HT-29 (cell line): ENCODE data around the gene SDF4. TPM values are rescaled to one million over a fixed set of nuclear protein-coding genes. Genes with fewer than 3 reads are reported as not detected.
"Not testable (repeated sequence)": the region's sequence is repeated elsewhere in the genome, so short reads cannot be mapped to it uniquely, and the experiment has no call there.

Experiments used
- DNase-seq: peaks from one replicate; pipeline ENCODE4 v3.0.0-alpha.2; 2015; ENCODE audit warnings: low spot score
- total RNA-seq: library from RNA; depleted of rRNA; stranded (reverse); fragments of >200 nt; shearing (Covaris generic); gene quantifications from 2 replicates; pipeline ENCODE4 v1.2.3, GENCODE V29; 2014

Gene SDF4
- total RNA-seq, 1 experiment from 2014 or later: 188 TPM

DNA sequence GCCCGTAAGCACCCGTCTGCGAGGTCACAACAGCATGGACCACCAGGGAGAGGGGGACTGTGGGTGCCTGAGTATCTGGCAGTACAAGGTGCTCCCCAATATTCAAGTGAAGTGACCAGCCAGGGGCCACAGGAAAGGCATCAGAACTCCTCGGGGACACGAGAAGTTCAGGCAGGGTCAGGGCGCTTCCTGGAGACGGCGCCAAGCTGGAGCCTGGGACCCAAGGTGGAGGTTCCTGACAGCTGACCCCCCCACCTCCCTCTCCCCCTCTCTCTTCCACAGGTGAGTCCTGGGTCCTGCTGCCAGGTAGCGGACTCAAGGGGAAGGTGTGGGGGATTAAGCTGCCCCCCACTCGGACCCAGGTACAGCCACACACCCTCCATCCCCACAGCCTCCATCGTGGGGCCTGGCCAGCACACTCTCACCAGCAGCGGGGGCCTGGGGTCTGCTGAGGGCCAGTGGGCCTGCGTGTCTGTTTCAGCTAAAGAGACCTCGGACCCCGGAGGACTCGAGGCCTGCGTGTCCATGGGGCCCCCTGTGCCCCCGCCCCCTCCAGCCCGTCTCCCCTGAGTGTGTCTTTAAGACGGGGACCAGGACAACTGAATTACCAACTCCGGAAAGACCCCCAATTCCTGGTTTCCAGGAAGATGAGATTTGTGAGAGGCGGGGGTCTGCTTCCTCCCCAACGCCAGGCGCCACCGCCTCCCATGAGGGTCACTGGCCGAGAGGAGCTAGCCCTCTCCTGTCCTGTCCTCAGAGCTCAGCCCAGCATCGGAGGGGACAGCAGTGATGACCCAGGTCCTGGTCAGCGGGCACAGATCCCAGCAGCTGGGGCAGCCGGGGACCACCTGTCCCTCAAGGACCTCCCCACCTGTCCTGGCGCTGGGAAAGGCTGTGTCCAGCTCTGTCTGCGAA is 31.6 kb downstream of the SDF4 start:
- no peak for DNase-seq

DNA sequence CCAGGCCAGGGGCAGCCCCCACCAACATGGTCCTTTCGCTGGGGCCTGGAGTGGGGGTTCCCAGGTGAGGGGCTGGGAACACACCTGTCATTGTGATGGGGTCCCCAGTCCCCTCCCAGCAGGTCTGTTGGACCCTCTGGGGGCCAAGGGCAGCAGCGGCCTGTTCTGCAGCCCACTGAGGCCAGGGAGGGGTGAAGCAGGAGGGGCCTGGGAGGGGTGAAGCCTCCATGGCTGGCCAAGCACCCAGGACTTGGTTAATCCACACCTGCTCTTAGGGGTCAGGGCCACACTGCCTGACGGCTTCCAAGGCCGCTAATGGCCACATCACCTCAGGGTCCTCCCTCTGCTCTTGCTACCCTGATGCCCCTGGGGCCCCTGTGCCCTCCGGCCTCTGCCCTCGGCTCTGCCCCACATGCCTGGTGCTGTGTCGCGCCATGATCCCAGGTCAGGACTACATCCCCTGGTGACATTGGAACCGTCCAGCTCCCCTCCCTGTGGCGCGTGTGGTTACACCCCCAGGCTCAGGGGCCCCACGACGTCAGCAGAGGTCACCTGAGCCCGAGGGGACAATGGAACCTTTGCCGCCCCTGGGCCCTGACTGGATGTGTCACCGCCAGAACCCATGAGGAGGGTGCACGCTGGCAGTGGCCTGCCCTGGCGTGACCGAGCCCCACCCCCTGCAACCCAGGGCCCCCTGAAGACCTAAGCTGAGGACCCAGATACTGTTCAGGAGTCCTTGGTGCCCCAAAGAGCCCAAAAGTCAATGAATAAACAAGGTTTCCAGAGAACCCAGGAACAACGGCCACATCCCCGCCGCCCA is 32.5 kb downstream of the SDF4 start:
- no peak for DNase-seq

DNA sequence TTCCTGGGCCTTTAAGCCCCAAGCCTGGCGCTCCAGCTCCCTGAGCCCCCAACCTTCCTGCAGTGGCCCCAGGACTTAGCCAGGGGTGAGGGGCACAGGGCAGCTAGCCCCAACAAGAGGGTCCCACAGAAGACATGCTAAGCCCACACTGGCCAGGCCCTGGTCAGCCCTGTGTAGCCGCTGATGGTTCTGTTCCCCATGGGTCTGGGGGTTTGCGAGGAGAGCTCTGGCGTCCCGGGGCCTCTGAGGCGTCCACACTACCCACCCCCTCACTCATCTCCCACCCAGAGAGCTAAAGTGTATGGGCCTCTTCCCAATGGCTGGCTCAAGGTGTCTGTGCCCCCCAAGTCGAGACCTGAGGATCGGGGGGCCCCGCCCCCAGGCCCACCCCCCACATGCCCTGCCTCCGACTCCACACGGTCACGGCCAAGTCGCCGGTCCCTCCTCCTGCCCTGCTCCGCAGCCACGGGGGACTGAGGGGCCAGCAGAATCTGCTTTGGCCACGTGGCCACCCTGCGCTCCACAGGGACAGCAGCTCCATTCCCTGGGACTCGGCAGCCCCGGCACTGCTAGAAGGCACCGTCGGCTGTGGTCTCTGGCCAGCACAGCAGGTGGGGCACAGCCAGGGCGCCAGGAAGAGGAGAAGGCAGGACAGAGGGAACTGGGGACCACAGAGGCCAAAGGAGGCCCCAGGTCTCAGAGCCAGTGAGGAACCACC is 33.2 kb downstream of the SDF4 start:
- no peak for DNase-seq

DNA sequence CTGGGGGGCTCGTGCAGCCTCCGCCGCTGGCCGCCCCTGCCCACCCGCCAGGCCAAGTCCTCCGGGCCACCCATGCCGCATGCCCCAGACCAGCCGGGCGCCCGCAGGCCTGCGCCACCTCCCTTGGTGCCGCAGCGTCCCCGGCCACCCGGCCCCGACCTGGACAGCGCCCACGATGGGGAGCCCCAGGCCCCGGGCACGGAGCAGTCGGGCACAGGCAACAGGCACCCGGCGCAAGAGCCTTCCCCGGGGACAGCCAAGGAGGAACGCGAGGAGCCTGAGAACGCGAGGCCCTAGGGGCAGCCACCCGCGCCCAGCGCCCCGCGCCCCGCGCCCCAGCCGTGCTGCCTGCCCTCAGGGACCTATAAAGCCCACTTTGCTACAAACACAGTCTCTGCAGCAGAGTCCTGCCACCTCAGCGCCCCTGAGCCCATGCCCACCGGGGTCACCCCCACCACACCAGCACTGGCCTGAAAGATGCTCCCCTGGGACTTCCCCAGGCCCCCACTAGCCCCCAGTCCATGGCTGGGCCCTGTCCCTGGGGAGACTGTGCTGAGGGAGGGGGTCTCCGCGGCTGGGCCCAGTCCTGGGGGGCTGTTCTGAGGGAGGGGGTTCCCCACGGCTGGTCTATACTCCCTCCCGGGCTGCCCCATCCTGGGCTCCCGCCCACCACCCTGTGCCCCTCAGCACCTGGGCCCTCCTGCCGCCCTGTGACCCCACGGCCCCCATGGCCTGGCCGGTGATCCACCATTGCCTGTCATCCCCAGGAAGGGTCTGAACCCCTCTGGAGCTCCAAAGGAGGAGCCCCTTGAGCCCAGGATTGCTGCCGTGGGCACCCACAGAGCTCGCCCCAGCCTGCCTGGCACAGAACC is 34.0 kb downstream of the SDF4 start:
- no peak for DNase-seq

DNA sequence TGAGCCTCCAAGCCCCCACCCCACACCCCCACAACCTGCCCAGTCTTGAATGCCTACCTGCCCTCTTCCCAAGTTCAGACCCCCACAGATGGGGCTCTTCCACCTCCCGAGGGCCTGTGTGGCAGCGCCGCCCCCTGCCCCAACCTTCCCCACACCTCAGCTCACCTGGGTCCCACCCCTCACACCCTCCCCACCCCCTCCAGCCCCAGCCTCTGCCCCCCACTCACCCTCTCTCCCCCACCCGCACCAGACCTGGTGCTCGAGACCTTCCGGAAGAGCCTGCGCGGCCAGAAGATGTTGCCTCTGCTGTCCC is 34.7 kb downstream of the SDF4 start:
- DNase-seq: no peak

DNA sequence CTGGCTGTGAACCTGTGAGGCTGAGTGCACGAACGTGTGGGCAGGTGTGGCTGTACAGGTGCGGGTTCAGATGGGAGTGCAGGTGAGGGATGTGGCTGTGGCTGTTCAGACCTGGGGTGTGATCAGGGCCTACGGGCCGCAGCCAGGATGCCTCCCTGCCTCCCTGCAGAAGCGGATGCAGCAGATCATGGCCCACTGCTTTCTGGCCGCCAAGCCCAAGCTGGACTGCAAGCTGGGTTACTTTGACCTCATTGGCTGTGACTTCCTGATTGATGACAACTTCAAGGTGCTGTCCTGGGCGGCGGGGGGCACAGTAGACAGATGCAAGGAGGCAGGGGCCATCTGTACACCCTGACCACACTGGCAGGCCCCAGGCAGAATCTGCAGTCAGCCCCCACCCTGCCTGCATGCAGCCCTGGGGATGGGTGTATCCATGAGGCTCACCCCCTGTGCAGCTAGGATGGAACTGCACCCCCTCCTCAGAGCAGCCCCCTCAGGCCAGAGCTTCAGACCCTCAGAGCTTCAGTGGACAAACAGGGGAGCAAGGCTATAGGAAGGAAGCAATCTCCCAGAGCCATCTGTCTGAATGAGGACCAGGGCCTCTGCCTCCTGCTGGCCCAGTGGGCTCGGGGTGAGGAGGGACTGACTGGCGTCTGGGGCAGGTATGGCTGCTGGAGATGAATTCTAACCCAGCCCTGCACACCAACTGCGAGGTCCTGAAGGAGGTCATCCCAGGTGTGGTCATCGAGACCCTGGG is 35.2 kb downstream of the SDF4 start:
- no peak for DNase-seq

DNA sequence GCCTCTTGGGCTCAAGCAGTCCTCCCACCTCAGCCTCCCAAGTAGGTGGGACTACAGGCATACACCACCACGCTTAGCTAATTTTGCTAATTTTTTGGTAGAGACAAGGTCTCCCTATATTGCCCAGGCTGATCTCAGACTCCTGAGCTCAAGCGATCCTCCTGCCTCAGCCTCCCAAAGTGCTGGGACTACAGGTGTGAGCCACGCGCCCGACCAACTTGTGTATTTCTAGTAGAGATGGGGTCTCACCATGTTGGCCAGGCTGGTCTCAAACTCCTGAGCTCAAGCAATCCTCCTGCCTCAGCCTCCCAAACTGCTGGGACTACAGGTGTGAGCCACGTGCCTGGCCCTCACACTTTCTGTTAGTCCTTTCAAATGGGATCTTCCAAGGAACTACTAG is 36.1 kb downstream of the SDF4 start:
- DNase-seq: not testable (repeated sequence)

DNA sequence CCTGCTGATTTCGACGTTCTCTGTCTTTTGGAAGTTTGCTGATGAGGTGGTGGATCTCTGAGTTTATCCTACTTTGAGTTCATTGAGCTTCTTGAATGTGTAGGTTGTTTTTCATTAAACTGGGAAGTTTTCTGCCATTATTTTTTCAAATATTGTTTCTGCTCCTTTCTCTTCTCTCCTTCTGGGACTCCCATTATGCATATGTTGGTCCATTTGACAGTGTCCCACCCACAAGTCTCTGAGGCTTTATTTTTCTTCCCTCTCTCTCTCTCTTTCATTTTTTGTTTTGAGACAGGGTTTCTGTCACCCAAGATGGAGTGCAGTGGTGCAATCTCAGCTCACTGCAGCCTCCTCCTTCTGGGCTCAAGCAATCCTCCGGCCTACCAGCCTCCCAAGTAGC is 37.1 kb downstream of the SDF4 start:
- DNase-seq: no peak

DNA sequence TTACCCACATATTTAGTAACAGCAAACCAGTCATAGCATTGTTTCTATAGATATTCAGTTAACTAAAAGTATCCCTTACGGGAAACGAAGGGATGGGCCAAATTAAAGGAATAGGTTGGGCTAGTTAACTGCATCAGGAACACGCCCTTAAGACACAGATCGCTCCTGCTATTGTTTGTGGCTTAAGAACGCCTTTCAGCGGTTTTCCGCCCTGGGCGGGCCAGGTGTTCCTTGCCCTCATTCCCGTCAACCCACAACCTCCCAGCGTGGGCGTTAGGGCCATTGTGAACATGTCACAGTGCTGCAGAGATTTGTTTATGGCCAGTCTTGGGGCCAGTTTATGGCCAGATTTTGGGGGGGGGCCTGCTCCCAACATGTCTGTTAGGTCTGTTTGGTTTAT is 40.1 kb downstream of the SDF4 start:
- no peak for DNase-seq

DNA sequence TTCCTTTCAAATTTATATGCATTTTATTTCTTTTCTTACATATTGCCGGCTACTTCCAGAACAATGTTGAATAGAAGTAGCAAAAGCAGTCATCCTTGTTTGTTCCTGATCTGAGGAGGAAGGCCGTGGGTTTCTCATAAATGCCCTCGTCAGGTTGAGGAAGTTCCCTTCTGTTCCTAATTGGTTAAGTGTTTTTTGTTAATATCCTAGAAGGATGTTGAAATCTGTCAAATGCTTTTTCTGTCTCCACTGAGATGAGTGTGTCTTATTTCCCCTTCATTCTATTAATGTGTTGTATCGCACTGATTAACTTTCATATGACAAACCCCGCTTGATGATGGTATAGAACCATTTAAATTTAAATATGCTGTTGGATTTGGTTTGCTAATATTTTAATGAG is 42.7 kb downstream of the SDF4 start:
- no peak for DNase-seq

DNA sequence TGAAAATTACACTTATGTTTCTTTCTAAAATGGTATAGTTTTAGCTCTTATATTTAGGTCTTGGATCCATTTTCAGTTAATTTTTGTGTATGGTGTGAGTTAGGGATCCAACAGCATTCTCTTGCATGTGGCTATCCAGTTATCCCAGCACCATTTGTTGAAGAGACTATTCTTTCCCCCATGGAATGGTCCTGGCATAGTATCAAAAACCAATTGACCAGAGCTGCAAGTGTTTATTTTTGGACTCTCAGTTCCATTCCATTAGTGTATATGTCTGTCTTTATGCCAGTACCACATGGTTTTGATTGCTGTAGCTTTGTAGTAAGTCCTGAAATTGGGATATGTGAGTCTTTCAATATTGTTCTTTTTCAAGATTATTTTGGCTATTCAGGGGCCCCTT is 43.9 kb downstream of the SDF4 start:
- DNase-seq: no peak

DNA sequence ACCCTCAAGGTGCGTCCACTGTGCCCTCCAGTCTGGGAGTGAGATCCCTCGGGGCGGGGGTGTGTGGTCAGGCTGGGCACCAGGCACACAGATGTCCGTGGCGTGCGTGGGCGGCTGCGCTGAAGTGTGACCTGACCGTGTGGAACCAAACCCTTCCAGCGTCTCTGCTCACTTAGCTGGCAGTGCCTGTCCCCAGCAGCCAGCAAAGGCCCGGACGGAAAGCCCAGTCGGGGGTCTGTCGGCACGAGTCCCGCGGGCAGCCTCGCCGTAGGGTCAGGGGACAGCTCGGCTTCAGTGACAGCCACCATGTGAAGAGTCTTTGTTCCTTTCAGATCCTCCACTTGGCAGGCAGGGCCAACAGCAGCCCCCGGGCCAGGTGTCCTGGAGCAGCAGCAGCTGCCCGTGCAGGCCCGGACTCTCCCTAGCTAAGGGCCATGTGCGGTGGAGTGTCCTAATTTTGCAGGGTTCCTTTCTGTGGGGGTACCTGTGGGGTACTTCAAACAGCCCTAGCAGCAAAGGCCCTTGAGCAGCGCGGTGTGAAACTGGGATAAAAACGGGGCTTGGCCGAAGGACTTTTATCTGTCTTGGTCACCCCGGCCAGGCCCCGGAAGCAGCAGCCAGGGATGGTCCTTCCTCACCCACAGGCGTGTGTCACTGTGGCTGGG is 46.6 kb downstream of the SDF4 start:
- DNase-seq: no peak

DNA sequence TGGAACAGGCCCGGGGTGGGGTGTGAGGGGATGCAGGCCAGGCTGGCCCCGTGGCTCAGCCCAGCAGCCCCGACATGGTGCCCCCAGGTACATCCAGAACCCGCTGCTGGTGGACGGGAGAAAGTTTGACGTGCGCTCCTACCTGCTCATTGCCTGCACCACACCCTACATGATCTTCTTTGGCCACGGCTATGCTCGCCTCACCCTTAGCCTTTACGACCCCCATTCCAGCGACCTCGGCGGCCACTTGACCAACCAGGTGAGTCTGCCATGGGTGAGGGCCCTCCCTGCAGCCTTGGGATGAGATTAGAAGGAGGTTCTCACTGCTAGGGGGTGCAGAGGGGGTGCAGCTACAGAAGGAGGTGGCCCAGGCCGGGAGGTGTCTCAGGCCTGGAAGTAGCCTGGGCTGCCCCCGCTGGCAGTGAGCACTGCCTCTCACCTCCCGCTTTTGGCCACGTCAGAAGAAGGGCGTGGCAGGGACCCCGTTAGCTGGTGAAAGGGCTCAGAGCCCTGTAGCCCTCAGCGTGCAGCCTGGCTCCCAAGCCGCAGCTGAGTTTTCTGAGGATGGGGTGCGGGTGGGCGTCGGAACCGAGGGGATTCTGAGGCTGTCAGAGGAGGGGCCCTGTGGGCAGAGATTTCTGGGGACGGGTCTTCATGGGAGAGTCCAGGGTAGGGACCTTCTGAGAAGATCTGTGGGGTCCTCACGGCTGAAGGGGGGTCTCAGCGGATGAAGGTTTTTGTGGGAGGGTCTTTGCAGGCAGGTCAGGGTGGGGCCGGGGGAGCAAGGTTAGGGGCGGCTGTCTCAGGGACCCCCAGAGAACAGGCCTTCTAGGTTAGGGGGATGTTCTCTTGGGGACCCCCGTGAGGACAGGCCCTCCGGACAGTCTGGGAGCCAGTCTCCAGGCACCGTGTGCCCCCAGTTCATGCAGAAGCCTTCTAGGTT is 47.7 kb downstream of the SDF4 start:
- no peak for DNase-seq

DNA sequence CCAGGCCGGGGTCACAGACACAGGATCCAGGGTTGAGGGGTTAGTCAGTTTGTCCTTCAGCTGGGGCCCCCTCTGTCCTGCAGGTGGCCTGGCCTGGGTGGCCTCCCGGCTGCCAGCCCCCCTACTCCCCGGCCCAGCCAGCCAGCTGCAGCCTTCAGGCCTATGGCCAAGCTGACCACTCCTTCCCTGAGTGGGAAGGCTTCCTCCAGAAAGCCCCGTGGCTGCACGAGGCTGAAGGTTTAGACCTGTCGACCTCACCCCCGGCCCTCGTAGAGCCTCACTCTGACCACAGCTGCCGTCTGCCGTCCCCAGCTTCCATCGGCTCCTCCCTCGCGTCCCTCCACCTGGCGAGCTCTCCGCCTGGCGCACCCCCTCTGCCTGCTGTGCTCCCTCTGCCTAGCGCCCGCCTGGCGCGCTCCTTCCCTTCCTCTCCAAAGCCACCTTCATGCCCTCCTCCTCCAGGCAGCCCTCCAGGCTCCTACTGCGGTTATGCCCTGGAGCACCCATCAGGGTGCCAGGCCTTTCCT is 48.5 kb downstream of the SDF4 start:
- no peak for DNase-seq

DNA sequence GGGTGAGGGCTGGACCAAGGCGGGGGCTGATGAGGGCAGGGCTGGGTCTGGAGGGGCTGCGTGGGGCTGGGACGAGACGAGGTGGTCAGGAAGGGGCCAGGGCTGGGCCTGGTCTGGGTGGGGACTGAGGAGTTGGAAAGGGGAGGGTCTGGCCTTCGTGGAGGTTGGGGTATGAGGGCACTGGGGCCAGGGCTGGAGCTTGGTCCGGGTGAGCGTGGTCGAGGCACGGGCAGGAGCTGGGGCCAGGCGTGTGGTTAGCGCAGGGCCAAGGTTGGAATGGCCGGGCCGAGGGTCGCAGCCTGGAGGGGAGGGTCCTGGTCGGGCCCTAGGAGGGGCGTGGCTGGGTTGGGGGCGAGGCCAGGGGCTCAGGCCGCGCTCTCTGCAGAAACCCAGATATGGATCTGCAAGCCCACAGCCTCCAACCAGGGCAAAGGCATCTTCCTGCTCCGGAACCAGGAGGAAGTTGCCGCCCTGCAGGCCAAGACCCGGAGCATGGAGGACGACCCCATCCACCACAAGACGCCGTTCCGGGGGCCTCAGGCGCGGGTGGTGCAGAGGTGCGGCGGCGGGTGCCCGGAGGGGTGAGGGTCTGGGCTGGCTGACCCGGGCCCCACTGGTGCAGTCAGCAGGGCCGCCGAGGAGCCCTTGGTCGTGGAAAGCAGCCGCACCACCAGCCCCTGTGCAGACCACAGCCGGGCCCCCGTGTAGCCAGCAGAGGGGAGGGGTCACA is 49.1 kb downstream of the SDF4 start:
- no peak for DNase-seq

DNA sequence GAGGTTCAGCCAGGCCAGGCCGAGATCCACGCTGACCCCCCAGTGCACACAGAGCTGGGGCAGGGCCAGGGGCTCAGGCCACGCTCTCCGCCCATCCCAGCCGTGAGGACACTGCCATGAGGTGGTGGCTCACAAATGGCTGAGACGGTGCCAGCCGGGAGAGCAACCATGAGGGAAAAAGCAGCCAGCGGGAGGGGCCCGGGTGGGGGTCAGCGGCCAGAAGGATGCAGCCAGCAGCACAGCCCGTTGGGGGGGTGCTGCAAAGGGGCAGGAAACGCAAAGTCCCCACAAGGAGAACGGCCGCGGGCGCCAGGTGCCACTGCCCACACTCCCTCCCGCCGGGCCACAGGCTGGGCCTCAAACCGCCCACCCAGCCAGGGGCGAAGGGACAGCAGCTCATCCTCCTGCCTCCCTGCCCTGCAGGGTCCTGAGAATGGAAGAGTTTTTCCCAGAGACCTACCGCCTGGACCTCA is 49.8 kb downstream of the SDF4 start:
- no peak for DNase-seq

DNA sequence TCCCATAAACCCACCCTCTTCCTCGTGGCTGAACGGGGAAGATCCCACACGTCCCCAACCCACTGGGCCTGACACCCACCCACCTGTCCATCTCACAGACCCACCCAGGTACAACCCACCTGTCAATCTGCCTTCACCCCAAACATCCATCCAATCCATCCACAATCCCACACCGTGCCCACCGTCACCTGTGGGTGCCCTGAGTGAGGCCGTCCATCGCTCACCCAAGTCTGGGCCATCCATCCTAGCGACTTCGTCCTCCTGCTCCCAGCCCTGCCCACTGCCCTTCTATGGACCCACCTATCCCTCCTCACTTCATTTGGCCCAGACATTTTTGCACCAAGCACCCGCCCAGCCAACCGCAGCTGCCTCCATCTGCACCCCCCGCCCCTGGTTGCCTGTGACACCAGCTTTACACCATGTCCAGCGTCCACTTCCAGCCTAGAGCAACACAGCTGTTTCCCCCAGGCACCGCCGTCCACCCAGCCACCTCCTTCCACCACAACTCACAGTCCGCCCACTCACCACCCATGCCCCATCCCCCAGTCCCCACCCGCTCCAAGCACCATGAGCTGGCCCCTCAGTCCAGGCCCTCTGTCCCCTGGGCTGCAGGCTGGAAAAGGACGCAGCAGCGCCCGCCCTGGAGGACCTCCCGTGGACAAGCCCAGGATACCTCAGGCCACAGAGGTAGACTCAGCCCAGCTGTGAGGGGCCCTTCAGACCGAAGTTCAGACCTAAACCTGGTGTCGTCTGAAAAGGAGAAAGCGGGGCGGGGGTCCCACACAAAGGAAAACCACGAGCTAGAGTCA is 50.5 kb downstream of the SDF4 start:
- DNase-seq: no peak
